ENCODE measurements around the gene USP11.
A peak's percentile ranks its signal among the peaks of the same experiment; 100 is the strongest.

The USP11 gene

GRCh38 chrX:47228550-47229270, 4.1 kb upstream of the USP11 start:
- in situ Hi-C loops (cut with HindIII; ENCODE audit: low sequenced_read_pairs) = no loop called here
- no peak for DNase-seq (ENCODE audit: low read depth, low spot score)
- no peak overlapping the region for H3K4me3 ChIP-seq (ENCODE audit: low read depth, low read length)
- TF ChIP-seq CTCF (IDR thresholded peaks at IDR 0.05; ENCODE audit: low read depth, low read length) = no peak

DNA sequence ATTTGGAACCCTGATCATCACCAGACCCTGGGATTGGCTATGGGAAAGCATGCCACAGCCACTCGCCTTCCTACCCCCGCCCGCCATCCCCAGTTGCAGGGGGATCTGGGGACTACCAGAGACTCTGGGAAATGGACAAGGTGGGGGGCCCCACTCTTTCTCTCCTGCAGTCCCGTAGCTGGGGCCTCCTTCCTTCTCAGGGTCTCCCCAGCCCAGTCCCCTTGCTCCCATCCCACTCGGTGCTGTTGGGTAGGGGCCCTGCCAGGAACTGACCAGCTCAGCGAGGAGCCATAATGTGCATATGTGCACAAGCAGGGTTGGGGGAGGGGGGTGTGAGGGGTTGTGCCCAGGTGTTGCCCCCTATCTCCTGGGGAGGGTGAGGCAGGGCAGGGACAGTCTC, 3.4 kb upstream of the USP11 start:
- in situ Hi-C loops (cut with HindIII; ENCODE audit: low sequenced_read_pairs) = no loop called here
- no peak for TF ChIP-seq CTCF (IDR thresholded peaks at IDR 0.05; ENCODE audit: low read depth, low read length)

DNA sequence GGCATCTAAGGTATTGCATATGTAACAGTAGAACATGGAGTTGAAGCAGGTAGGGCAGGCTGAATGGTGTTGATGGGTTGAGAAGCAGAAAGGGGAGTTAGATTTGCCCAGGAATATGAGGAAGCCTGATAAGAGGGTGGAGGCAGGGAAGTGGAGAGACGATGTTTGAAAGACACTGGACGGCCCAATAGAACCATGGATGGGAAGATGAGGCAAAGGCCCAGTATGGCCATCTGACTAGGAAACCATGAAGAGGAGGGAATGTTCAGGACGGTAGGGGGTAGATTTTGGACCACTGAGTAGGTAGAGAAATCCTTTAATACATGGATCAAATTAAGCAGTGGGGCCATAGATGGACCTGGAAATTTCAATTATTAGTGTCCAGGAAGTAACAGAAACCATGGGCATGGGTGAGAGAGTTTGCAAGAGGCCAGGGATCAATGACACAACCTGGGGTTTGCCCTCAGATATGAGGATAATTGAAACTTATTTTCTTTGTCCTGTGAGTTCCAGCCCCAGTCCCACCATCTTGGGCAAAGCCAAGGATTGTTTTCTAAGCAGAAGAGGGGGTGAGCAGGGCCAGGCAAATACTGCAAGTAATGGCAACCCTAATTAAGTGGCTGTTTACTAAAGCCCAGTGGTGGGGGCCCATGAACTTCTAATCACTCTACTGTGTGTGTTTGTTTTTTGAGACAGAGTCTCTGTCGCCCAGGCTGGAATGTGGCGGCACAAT, 2.5 kb upstream of the USP11 start:
- no peak overlapping the region for H3K4me3 ChIP-seq (ENCODE audit: low read depth, low read length)
- in situ Hi-C loops (cut with HindIII; ENCODE audit: low sequenced_read_pairs) = no loop called here
- DNase-seq (ENCODE audit: low read depth, low spot score) = no peak
- no peak for TF ChIP-seq CTCF (IDR thresholded peaks at IDR 0.05; ENCODE audit: low read depth, low read length)

More for the DNA sequence above, 3.4 kb upstream of the USP11 start:
- DNase-seq (ENCODE audit: low read depth, low spot score) = no peak
- no peak overlapping the region for H3K4me3 ChIP-seq (ENCODE audit: low read depth, low read length)

DNA sequence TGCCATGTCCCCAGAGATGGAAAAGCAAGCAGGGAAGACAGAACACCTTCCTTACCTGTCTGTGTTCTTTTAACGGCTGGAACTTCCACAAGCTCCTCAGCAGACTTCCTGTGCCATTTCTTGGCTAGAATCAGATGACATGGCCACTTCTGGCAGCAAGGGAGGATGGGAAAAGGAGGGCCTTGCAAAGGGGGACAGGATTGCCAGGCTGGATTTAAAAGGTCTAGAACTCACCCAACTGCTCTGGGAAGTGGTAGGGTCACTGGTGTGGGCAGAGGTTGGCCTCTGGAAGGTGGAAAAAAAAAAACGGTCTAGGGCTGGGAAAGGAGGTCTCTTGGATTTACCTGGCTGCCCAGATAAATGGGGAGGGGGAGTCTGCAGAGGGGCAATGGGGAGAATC, 1.6 kb upstream of the USP11 start:
- H3K4me3 ChIP-seq (ENCODE audit: low read depth, low read length) = no peak overlapping the region
- DNase-seq (ENCODE audit: low read depth, low spot score) = no peak
- no peak for TF ChIP-seq CTCF (IDR thresholded peaks at IDR 0.05; ENCODE audit: low read depth, low read length)
- in situ Hi-C loops (cut with HindIII; ENCODE audit: low sequenced_read_pairs) = no loop called here

GRCh38 chrX:47232197-47232802, 509 bp upstream of the USP11 start:
- TF ChIP-seq CTCF (IDR thresholded peaks at IDR 0.05; ENCODE audit: low read depth, low read length) = no peak

DNA sequence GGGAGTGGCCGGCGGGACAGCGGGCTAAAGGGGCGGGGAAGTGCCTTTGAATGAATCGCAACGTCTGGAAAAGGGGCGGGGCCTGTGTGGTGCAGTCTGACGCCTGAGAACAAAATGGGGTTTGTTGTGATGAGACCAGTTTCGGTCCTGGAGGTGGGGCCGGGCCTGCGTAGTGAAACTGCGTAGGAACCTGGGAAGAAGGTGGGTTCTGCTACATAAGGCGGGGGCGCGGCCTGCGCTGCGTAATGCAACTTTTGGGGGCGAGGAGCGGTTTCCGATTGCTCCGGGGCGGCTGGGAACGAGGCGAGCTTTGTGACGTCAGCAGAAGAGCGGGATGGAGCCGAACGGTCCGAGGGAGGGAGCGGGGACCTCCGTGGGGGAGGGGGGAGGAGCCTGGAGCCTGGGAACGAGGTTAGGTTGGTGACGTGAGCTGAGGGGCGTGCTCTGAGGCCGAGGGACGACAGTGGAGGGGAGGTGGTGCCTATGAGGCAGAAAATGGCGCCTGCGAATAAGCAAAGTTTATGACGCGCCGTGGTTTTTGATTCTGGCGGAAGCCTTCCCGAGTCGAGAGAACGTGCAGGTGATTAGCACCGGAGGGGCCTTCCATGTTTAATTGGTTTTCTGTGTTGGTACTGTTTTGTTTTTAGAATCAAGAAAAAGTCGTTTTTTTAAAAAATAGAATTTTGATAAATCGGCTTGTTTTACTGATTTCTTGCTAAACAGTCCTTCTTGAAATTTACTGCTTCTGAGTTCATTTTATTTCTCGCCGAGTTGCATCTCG, 714 bp downstream of the USP11 start:
- peak overlapping the region; percentile 64 for H3K4me3 ChIP-seq (ENCODE audit: low read depth, low read length)
- DNase-seq (ENCODE audit: low read depth, low spot score) = peak; percentile 98
- in situ Hi-C loops (cut with HindIII; ENCODE audit: low sequenced_read_pairs) = no loop called here
- TF ChIP-seq CTCF (IDR thresholded peaks at IDR 0.05; ENCODE audit: low read depth, low read length) = no peak

More at GRCh38 chrX:47232197-47232802, 509 bp upstream of the USP11 start:
- no peak for DNase-seq (ENCODE audit: low read depth, low spot score)
- peak overlapping the region; percentile 64 for H3K4me3 ChIP-seq (ENCODE audit: low read depth, low read length)
- in situ Hi-C loops (cut with HindIII; ENCODE audit: low sequenced_read_pairs) = no loop called here

Data from astrocyte of the spinal cord (primary cell).